HG03565 (cell line): Measurements from ENCODE around the gene PLSCR2.
"Not testable (repeated sequence)": the region's sequence is repeated elsewhere in the genome, so short reads cannot be mapped to it uniquely, and the experiment has no call there.

ENCODE experiments used
- ATAC-seq: cut with Tn5 transposase; IDR thresholded peaks from one replicate; pipeline ENCODE4 v1.9.1; 2021; ENCODE audit warnings: mild to moderate bottlenecking, moderate library complexity; ENCODE audit not compliant: unreplicated experiment

The PLSCR2 gene

DNA sequence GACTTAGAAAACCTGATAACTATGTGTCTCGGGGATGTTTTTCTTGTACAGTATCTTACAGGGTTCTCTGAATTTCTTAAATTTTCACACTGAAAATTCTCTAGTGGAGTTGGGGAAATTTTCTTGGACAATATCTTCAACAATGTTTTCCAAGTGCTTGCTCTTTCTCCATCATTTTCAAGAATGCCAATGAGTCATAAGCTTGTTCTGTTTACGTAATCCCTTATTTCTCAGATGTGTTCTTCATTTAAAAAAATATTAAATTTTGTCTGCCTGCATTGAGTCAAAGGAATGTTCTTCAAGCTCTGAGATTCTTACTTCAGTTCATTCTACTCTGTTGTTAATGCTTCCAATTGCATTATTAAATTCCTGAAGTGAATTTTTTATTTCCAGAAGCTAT lies 21.9 kb upstream of the PLSCR2 start:
- no peak for ATAC-seq

DNA sequence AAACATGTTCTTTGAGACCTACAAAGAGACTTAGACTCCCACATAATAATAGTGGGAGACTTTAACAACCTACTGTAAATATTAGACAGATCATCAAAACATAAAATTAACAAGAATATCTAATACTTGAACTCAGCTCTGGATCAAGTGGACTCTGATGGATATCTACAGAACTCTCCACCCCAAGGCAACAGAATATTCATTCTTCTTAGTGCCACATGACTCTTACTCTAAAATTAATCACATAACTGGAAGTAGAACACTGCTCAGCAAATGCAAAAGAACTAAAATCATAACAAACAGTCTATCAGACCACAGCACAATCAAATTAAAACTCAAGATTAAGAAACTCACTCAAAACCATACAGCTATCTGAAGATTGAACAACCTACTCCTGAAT lies 15.9 kb upstream of the PLSCR2 start:
- no peak for ATAC-seq

DNA sequence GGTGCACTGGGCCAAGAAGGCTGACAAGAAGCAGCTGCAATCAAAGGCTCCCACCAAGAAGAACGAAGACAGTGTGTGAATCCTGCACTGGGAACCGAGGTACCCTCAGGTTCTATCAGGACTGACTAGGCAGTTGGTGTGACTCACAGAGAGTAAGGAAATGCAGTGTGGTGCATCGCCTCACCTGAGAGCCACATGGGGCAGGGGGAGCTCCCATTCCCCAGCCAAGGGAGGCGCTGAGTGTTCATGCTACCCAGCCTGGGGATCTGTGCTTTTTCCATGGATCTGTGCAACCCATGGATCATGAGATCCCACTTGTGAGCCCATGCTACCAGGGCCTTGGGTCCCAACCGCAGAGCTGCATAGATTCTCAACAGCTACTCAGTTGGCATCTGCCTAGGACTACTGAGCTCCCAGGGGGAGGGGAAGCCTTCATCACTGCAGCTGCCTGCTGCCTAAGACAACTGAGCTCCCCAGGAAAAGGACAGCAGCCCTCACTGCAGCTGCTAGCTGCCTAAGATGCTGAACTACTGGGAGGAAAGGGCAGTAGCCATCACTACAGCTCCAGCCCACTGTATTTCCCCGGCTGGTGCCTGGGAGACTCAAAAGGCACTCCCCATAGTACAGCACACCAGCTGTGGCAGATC lies 6.9 kb upstream of the PLSCR2 start:
- ATAC-seq = no peak

DNA sequence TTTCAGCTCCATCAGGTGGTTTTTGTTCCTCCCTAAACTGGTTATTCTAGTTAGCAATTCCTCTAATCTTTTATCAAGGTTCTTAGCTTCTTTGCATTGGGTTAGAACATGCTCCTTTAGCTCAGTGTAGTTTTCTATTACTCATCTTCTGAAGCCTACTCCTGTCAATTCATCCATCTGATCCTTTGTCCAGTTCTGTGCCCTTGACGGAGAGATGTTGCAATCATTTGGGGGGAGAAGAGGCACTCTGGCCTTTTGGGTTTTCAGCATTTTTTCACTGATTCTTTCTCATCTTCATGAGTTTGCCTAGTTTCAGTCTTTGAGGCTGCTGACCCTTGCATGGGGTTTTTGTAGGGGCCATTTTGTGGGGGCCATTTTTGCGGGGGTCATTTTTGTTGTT lies 5.6 kb upstream of the PLSCR2 start:
- ATAC-seq = not testable (repeated sequence)

DNA sequence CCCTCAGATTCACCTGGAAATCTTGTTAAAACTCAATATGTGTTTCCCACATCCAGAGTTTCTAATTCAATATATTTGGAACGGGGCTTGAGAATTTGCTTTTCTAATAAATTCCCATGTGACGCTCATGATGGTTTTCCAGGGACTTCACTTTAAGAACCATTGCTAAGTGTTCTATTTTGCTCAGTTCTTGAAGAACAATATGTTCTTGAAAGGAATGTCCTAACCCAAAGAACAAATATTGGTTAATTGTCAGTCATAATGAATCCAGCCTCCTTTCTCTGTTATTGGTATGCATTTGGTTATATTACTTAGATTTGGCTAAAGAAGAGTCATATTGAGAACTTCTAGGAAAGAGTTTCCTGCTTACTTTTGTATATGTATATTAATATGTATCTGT lies 4.4 kb upstream of the PLSCR2 start:
- no peak for ATAC-seq

DNA sequence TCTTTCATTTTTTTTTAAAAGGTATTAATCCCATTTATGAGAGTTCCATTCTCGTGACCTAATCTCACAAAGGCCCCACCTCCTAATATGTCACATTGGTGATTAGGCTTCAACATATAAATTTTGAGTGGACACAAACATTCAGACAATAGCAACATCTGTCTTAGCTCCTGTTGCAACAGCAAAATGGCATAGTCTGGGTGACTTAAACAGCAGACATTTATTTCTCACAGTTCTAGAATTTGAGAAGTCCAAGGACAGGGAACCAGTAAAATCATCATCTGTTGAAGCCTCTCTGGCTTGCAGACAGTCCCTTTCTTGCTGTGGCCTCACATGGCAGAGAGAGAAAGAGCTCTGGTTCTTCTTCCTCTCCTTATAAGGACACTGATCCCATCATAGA lies 3.2 kb upstream of the PLSCR2 start:
- ATAC-seq = no peak

DNA sequence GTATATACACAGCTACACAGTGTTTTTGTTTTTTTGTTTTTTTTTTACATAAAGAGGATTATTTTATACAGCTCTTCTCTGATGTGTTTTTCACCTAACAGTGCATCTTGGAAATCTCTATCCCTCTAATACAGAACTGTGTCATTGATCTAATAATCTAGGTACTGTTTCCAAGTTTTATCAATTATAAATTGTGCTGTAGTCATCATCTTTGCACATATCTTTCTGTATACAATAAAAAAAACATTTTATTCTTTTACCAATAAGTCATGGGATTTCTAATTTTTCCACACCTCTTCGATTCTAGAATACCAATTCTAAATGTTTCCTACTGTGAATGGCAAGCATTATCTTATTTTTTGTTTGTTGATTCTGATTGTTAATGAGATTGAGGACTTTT lies 1.7 kb upstream of the PLSCR2 start:
- ATAC-seq = no peak

DNA sequence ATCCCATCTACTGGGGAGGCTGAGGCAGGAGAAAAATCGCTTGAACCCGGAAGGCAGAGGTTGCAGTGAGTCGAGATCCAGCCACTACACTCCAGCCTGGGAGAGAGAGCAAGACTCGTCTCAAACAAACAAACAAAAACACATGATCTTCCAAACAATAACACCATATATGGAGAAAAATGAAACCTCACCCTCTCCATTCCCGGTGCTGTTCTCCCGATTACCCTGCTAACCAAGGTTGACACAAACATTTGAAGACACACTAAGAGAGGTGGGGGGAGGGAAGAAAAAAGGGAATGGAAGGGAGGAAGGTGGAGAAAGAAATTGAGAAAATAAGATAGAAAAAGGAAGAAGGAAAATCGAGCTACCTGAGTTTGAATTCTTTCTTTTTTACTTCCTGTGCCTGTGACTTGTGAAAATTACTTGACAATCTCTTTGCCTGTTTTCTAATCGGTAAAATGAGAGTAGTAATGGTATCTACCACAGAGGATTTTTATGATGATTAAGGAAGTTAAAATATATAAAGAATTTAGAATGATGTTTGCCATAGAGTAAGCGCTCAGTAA lies 1.1 kb upstream of the PLSCR2 start:
- no peak for ATAC-seq

DNA sequence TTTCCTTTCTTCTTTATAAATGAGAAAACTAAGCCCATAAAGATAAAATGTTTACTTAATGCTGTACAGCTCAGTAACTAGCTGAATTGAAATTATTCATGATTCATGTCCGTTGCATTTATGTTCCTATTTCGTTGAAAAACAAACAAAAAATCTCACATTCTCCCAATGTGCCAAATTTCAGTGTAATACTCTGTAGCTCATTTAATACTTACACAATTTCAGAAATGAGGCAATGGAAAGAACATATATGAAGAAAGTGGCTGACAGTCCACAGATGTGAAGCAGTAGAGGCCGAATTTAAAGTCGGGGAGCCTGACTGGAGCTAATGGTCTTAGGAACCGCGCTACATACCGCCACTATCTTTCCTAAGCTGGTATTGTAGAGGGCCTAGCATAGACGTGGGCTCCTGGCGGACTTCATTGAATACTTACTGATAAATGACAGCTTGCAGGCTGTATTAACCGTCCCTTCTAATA lies 651 bp downstream of the PLSCR2 start:
- ATAC-seq = no peak

DNA sequence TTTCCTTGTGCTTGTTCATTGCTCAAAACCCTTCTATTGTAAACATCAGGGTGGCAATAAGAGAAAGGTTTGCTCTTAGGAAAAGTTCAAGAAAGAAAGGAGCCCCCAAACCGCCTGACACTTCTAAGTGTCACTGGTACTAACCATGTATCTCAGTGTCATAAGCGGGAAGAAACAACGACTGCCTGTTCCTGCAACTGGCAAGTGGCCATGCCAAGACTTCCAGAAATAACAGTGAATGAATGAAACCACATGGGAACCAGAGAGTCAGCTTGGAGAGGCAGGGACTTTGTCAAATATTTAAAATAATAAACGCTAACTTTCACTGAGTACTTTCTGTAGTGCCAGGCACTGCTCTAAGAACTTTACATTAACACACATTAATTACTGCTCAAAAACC lies 1.1 kb downstream of the PLSCR2 start:
- ATAC-seq = no peak

DNA sequence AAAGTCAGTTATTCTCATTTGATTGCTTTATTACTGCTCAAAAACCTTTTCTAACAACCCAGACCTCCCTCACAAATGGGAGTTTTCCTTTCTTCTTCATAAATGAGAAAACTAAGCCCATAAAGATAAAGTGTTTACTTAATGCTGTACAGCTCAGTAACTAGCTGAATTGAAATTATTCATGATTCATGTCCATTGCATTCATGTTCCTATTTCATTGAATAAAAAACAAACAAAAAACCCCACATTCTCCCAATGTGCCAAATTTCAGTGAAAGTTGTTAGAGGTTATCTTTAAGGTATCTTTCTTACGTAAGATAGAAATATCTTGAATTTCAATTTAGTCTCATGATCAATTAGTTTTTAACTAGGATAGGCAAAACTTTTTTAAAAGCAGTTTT lies 2.8 kb downstream of the PLSCR2 start:
- ATAC-seq = no peak

DNA sequence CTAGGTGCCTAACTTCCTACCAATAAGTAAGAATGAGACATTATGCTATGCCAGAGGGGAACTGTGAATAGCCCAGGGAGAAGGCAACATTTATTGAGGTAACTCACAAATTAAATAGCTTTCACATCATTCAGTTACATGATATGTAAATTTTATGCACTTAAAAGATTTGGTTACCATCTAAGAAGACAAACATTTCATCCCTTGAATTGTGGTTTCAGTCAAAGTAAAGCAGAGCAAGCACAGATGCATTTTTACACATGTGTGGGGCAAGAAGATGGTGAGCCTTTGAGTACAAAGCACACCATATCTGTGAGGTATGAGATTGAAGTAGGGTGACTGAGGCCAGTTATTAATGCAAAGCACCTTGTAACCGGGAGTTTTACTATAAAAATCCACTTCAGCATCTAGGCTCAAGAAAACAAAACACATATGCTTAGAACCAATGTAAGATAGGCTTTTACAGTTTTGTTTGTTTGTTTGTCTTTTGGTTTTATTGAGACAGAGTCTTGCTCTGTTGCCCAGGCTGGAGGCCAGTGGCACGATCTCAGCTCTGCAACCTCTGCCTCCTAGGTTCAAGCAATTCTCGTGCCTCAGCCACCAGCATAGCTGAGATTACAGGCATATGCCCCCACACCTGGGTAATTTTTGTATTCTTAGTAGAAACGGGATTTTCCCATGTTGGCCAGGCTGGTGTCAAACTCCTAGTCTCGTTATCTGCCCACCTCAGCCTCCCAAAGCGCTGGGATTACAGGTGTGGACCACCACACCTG lies 3.5 kb downstream of the PLSCR2 start:
- no peak for ATAC-seq

DNA sequence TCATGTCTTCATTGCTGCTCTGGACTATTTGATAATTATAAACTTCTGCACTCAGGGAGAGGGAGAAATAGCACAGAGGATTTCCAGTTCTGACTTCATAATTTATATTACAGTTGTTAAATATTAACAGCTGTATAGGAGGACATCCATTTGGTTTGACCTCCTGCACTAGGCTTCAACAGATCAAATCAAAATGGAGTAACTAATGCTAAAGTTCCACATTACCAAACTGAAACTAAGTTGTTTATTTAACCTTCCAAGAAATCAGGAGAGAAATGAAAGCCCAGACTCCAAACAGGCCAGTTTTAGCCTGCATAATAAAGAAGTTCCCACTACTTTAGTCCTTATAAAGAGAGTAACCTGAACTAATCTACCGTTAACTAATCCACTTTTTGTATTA lies 4.6 kb downstream of the PLSCR2 start:
- no peak for ATAC-seq

DNA sequence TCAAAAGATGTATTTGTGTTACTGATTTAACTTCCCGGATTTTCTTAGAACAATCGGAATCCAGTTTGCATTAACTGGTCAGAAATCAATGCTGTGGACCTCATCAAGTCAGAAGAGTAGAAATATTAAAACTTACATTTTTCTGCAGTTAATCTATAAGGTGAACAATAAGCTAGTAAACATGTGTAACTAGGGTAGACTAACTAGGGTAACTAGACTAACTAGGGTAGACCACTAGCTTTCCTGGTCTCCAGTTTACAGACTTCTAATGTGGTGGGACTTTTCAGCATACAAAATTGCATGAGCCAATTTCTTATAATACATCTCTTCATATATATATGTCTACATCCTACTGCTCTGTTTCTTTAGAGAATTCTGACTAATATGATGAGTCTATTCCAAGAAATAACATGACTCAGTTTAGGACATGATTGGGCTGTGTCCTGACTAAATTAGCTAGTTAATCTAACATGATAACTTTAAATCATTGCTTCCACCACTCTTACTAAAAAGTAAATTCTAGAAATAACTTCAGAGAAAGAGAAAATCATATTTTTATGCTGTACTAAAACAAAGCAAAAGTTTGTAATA lies 5.3 kb downstream of the PLSCR2 start:
- ATAC-seq = no peak

DNA sequence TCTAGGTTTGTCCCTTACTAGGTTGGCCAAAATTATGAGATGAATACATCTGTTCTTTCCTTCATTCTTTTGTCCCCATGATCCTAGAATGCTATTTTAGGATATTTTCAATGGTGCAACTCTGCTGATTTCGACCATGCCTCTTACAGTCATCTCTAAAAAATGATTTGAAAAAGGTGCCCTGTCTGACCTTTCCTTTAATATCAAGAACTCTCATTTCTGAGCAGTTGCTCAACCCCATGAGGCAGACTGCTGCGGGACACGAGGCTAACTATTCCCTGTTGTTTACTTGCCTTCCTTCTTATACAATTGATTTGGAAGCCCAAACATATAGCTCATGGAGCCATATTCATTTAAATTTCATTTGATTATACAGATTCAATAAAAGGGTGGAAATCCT lies 14.6 kb downstream of the PLSCR2 start:
- ATAC-seq = no peak

DNA sequence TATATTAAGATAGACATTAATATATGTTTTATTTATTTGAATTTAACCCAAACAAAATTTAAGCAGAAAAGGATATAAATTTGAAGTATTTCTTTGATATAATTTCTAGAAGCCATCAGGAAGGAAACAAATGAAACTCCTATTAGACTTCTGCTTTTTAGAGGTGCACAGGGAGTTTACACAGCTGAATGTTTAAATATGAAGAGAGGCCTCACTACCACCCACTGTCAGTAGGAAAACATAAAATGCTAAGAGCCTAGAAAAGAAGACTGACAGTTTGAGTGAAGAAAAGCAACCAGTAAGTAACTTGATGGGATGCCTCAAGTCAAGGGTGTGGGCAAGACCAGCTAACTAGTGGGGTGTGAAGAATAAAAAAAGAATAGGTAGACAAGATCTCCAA lies 19.7 kb downstream of the PLSCR2 start:
- ATAC-seq = no peak

DNA sequence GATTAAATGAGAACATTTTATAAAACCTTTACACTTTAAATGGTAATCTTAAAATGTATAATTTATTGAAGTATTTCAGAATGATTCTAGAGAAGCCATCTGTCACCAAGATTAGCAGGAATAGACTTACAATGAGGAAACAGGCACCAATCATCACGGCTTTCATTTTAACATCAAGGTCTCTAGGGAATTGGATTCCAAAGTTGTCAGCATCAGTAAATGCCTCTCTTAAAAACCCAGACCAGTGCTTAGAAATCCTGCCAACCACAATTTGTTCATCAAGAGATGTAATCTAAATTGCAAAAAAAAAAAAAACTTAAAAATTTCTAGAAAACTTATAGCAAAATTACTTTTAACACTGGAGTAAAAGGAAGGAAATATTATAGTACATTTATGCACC lies 20.3 kb downstream of the PLSCR2 start:
- ATAC-seq = no peak

DNA sequence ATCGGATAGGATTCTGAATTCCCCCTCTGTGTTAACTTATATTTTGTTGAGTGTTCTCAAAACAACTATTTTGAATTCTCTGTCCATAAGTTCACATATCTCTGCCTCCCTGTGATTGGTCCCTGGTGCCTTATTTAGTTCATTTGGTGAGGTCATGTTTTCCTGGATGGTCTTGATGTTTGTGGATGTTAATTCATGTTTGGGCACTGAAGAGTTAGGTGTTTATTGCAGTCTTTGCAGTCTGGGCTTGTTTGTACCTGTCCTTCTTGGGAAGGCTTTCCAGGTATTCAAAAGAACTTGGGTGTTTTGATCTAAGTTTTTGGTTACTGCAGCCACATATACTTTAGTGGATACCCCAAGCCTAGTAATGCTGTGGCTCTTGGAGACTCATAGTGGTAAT lies 23.3 kb downstream of the PLSCR2 start:
- ATAC-seq = no peak

DNA sequence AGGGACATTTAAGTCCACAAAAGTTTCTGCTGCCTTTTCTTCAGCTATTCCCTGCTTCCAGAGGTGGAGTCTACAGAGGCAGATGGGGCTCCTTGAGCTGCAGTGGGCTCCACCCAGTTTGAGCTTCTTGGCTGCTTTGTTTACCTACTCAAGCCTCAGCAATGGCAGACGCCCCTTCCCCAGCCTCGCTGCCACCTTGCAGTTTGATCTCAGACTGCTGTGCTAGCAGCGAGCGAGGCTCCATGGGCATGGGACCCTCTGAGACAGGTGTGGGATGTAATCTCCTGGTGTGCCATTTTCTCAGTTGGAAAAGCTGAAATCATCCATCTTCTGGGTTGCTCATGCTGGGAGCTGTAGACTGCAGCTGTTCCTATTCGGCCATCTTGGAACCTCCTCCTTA lies 29.1 kb downstream of the PLSCR2 start:
- not testable (repeated sequence) for ATAC-seq

DNA sequence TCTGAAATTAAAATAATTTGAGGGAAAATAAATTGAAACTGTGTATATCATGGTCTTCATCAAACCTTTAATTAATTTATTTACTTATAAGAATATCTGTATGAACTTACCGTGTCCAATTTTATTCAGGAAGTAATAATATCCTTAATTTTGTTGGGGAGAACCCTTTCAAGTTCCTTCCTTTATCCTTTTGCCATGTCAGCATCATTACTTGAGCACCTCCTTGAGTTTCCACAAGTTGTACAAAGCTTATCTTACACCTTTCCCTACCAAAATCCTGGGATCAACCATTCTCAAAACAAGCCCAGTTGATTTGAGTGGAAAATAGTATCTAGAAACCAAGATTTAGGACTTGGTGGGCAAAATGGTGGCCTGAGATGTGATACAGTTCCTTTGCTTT lies 37.3 kb downstream of the PLSCR2 start:
- ATAC-seq = no peak

DNA sequence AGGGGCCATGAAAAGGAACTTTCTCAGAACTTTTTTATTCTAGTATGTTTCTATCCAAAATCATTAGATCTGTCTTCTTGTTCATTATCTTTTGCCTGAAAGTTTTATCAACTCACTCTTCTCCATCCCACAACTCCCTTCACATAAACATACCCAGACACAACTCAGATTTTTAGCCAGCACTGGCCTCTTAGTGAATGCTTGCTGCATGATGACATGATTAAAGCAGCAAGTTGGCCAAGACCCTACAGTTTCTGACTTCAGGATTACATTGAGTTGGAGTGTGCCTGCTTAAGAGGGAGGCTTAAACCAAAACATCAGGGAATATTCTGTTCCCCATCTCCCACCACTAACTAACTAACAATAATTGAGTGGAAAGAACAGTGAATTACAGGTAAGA lies 38.1 kb downstream of the PLSCR2 start:
- ATAC-seq = no peak

DNA sequence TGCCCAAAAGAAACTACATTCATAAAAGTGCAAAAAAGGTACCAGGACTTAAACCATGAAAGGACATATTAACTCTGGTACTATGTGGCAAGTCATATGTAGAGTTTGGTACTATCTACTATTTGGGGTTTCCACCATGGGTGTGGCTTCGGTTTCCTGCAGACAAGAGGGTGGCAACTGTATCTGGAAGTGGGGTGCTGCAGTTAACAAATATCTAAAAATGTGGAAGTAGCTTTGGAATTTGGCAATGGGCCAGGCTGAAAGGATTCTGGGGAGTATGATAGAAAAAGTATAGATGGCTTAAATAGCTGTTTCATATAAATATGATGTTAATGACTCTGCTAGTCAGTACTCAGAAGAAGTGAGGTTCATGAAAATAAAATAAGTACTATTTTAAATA lies 44.0 kb downstream of the PLSCR2 start:
- ATAC-seq = no peak
